22Rv1 (cell line): ENCODE data around the gene RBM44.

Experiments
- H3K27ac ChIP-seq: fragments of 450-650 bp; 2 replicates; pipeline ENCODE4 v1.5.1; 2017
- ZFX ChIP-seq: fragments of 450-650 bp; IDR thresholded peaks from 2 replicates; pipeline ENCODE4 v1.6.1; 2017; ENCODE audit warnings: antibody characterized with exemption, borderline replicate concordance
- TF ChIP-seq, protein P1 (sequence below): fragments of 450-650 bp; IDR thresholded peaks from 2 replicates; pipeline ENCODE4 v1.5.1; 2017; ENCODE audit warnings: mild to moderate bottlenecking

The RBM44 gene

DNA sequence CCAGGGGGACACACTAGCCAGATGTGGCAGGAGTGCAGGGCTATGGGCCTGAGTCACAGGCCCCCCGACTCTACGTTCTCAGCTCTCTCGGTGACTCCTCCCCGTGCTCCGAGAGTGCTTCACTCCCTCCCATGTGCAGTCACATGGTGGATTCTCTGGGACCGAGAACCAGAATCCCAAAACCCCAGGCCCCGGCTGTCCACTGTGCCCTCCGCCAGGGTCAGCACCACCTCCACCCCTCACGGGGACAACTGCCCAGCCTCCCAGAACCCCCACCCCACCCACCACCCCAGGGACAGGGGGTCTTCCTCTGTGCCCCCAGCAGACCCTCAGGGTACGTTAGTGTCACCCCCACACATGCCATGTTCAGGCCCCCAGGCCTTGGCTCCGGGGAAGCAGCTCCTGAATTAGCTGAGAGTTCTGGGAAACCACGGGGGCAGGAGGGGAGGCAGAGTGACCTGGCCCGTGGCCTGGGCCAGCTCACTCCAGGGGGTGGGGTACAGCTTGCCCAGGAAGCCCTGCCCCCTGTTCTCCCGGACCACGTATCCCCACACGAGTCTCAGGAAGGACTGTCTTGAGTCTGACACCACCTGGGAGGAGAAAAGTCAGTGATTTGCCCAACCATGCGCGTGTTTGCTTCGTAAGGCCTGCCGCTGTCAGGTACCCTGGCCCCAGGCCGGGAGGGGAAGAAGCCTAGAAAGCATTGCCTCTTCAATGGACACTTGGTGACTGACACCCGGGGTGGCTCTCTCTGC, 65.3 kb downstream of the RBM44 start:
- TF ChIP-seq, protein P1, sequence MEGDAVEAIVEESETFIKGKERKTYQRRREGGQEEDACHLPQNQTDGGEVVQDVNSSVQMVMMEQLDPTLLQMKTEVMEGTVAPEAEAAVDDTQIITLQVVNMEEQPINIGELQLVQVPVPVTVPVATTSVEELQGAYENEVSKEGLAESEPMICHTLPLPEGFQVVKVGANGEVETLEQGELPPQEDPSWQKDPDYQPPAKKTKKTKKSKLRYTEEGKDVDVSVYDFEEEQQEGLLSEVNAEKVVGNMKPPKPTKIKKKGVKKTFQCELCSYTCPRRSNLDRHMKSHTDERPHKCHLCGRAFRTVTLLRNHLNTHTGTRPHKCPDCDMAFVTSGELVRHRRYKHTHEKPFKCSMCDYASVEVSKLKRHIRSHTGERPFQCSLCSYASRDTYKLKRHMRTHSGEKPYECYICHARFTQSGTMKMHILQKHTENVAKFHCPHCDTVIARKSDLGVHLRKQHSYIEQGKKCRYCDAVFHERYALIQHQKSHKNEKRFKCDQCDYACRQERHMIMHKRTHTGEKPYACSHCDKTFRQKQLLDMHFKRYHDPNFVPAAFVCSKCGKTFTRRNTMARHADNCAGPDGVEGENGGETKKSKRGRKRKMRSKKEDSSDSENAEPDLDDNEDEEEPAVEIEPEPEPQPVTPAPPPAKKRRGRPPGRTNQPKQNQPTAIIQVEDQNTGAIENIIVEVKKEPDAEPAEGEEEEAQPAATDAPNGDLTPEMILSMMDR = no peak
- no peak for TF ChIP-seq ZFX

DNA sequence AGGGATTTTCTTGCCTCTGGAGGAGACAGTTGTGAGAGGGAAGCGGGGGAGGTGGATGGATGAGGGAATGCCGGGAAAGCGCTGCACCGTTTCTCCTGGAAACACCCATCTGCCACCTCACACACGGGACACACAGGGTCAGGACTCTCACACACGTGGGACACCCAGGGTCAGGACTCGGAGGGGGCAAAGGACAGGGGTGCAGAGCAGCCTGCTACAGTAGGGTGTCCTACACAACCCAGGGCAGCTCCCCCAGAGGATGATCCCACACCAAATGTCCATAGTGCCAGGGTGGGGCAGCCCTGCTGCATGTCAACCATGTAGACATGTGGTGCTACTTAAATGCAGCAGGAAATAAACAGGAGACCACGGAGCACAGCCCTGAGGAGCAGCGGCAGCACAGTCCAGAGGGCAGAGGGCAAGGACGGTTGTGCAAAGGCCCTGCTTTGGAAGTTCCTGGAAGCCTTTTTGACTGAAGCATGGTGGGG, 65.9 kb downstream of the RBM44 start:
- TF ChIP-seq, protein P1 = no peak
- no peak for TF ChIP-seq ZFX
- H3K27ac ChIP-seq = peak overlapping the region; percentile 100

More for the DNA sequence above, 65.3 kb downstream of the RBM44 start:
- peak overlapping the region; percentile 100 for H3K27ac ChIP-seq

DNA sequence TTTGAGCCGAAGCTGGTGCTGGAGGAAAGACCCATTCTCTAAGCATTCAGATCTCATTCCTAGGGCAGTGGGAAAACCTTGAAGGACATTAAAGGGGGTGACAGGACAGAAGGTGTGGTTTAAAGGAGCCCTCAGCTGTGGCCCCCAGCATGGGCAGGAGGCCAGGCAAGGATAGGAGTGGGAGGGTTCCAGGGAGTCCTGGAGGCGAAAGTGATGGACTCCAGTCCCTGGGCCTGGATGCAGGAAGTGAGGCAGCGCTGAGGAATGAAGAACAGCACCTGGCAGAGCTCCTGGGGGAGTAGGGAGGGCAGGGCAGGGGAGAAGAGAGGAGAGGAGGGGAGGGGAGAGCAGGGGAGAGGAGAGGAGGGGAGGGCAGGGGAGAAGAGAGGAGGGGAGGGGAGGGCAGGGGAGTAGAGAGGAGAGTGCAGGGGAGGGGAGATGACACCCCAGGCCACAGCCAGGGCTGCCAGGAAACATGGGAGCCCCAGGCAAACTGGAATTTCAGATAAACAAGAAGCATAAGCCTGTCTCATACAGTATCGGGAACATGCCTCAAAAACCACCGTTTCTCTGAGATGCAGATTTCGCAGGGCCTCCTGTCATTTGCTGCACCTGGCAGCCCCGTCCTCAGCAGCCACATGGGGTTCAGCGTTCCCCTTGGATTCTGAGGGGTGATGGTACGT, 66.5 kb downstream of the RBM44 start:
- H3K27ac ChIP-seq = peak overlapping the region; percentile 100
- no peak for TF ChIP-seq ZFX
- TF ChIP-seq, protein P1 = no peak

- peak overlapping the region; percentile 100 for H3K27ac ChIP-seq
- TF ChIP-seq, protein P1 = peak; percentile 29
- TF ChIP-seq ZFX = no peak
Observed at GRCh38 chr2:237865623-237866041, 67.1 kb downstream of the RBM44 start.

- no peak for TF ChIP-seq ZFX
- TF ChIP-seq, protein P1 = no peak
- peak overlapping the region; percentile 100 for H3K27ac ChIP-seq
Observed at GRCh38 chr2:237866101-237866621, 67.6 kb downstream of the RBM44 start.

- peak overlapping the region; percentile 15 for H3K27ac ChIP-seq
- TF ChIP-seq, protein P1 = no peak
- TF ChIP-seq ZFX = no peak
Observed at GRCh38 chr2:237867465-237867864, 68.9 kb downstream of the RBM44 start.

DNA sequence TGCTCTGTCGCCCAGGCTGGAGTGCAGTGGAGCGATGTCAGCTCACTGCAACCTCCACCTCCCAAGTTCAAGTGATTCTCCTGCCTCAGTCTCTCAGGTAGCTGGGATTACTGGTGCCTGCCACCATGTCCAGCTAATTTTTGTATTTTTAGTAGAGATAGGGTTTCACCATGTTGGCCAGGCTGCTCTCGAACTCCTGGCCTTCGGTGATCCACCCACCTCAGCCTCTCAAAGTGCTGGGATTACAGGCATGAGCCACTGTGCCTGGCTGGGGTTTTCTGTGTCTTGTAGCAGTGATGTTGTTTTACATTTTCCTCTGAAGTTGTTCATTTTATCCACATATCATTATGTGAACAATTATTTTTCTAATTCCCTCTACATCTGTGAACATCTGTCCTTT, 69.5 kb downstream of the RBM44 start:
- H3K27ac ChIP-seq = peak overlapping the region; percentile 15
